Osteoblast (primary cell): ENCODE results near the gene SPATC1L. TPM values are rescaled to one million over a fixed set of nuclear protein-coding genes. Genes with fewer than 3 reads are reported as not detected.

Experiments used
- DNase-seq: peaks from one replicate; pipeline ENCODE4 v3.0.0; 2011; ENCODE audit warnings: low spot score, mixed read lengths; ENCODE audit not compliant: insufficient read length; ENCODE audit errors: missing footprints
- H2AFZ ChIP-seq: 2 replicates; pipeline ENCODE4 v1.6.0; 2011; ENCODE audit warnings: mild to moderate bottlenecking, low read length
- H3K27ac ChIP-seq: 2 replicates; pipeline ENCODE4 v1.5.1; 2011; ENCODE audit warnings: mild to moderate bottlenecking, low read depth, low read length, moderate library complexity
- H3K27me3 ChIP-seq: 2 replicates; pipeline ENCODE4 v1.6.0; 2012; ENCODE audit warnings: mild to moderate bottlenecking, control low read depth, inconsistent platforms, low read length, moderate library complexity; ENCODE audit not compliant: insufficient read depth
- H3K36me3 ChIP-seq: 2 replicates; pipeline ENCODE4 v1.5.1; 2011; ENCODE audit warnings: mild to moderate bottlenecking, low read length, control low read depth, moderate library complexity; ENCODE audit not compliant: insufficient read depth
- H3K4me1 ChIP-seq: 2 replicates; pipeline ENCODE4 v1.5.1; 2011; ENCODE audit warnings: mild to moderate bottlenecking, low read length, control low read depth, moderate library complexity; ENCODE audit not compliant: insufficient read depth
- H3K4me2 ChIP-seq: 2 replicates; pipeline ENCODE4 v1.6.0; 2011; ENCODE audit warnings: mild to moderate bottlenecking, low read length; ENCODE audit not compliant: insufficient read depth
- H3K4me3 ChIP-seq: fragments of 200-600 bp; sonication (generic); 3 replicates; pipeline ENCODE4 v1.5.1; 2012; ENCODE audit warnings: mild to moderate bottlenecking, low read length, inconsistent platforms; ENCODE audit not compliant: insufficient read depth
- H3K79me2 ChIP-seq: 2 replicates; pipeline ENCODE4 v1.6.0; 2012; ENCODE audit warnings: mild to moderate bottlenecking, low read length, control low read depth, inconsistent platforms; ENCODE audit not compliant: insufficient read depth
- H3K9me3 ChIP-seq: 2 replicates; pipeline ENCODE4 v1.5.1; 2011; ENCODE audit warnings: low read depth, low read length, control low read depth
- H4K20me1 ChIP-seq: 2 replicates; pipeline ENCODE4 v1.6.0; 2012; ENCODE audit warnings: mild to moderate bottlenecking, low read length, control low read depth; ENCODE audit not compliant: insufficient read depth
- CTCF ChIP-seq: IDR thresholded peaks from 2 replicates; pipeline ENCODE4 v1.5.1; 2011; ENCODE audit warnings: mild to moderate bottlenecking, low read depth, low read length, moderate library complexity; ENCODE audit errors: extremely low read depth
- total RNA-seq: library from RNA; depleted of rRNA; stranded (reverse); fragments of >200 nt; gene quantifications from 2 replicates; pipeline ENCODE4 v1.2.3, GENCODE V29; 2012

The SPATC1L gene
- total RNA-seq, 1 donor = 6.9 TPM

- no peaks in the 10 kb centered on the region for H4K20me1 ChIP-seq
- no peak for TF ChIP-seq CTCF
- H3K27ac ChIP-seq = no peak overlapping the region
- H3K4me2 ChIP-seq = no peak overlapping the region
- H3K4me1 ChIP-seq = no peaks in the 10 kb centered on the region
- no peaks in the 10 kb centered on the region for H3K27me3 ChIP-seq
- no peaks in the 10 kb centered on the region for H3K79me2 ChIP-seq
- no peak overlapping the region for H2AFZ ChIP-seq
- no peaks in the 10 kb centered on the region for H3K9me3 ChIP-seq
- no peak overlapping the region for H3K4me3 ChIP-seq
- no peak for DNase-seq
- peaks cover 11% of the 10 kb centered on the region for H3K36me3 ChIP-seq
Observed at GRCh38 chr21:46207920-46208591, 23.8 kb upstream of the SPATC1L start.

- Histone ChIP-seq H3K27ac (no peak overlapping the region), H3K79me2 (no peaks in the 10 kb centered on the region), H3K4me3 (no peak overlapping the region), H3K36me3 (peaks cover 11% of the 10 kb centered on the region), H3K4me2 (no peak overlapping the region), H3K9me3 (no peaks in the 10 kb centered on the region), H4K20me1 (no peaks in the 10 kb centered on the region), H2AFZ (no peak overlapping the region), H3K27me3 (no peaks in the 10 kb centered on the region), H3K4me1 (no peaks in the 10 kb centered on the region)
- no peak for TF ChIP-seq CTCF
- DNase-seq = peak; percentile 73
Observed at GRCh38 chr21:46207006-46207919, 23.0 kb upstream of the SPATC1L start.

GRCh38 chr21:46206163-46207005, 22.1 kb upstream of the SPATC1L start:
- Histone ChIP-seq H3K4me3 (no peak overlapping the region), H3K4me1 (no peaks in the 10 kb centered on the region), H4K20me1 (no peaks in the 10 kb centered on the region), H3K36me3 (peaks cover 11% of the 10 kb centered on the region), H3K9me3 (no peaks in the 10 kb centered on the region), H3K4me2 (no peak overlapping the region), H3K27me3 (no peaks in the 10 kb centered on the region), H3K79me2 (no peaks in the 10 kb centered on the region), H3K27ac (no peak overlapping the region), H2AFZ (no peak overlapping the region)
- no peak for TF ChIP-seq CTCF
- no peak for DNase-seq
